K562 (cell line): ENCODE data around the gene LRRC4C. TPM values are rescaled to one million over a fixed set of nuclear protein-coding genes. Genes with fewer than 3 reads are reported as not detected.

Source experiments
- ATAC-seq: fragments of 200-7000 bp; cut with Tn5 transposase; 3 replicates; pipeline ENCODE4 v1.9.1; 2020; ENCODE audit warnings: moderate library complexity
- BruUV-seq: library from RNA; stranded (reverse); fragments of 400-500 nt; replicated peaks from 2 replicates; lab custom pipeline; 2021; lab: Mats Ljungman, UMichigan
- CTCF ChIA-PET: fragments of 300-600 bp; formaldehyde crosslinking; extraction: SDS; loops from one replicate; lab custom pipeline; 2021; ENCODE audit warnings: low intra/inter-chr PET ratio; lab: Yijun Ruan, JAX
- POLR2A ChIA-PET: fragments of 300-600, 350-650 bp; sonication (Branson Sonifier 250); formaldehyde crosslinking; extraction: SDS; loops from one replicate; lab custom pipeline; 2021; ENCODE audit warnings: antibody characterized with exemption, inconsistent platforms; lab: Yijun Ruan, JAX
- DNase-seq, 4 experiments: peaks; one replicate each; pipeline versions ENCODE4 v3.0.0 to v3.0.0-alpha.2; 2011 to 2018; ENCODE audit warnings: low spot score in 3 of 4, mixed read lengths in 3 of 4; ENCODE audit errors: extremely low read depth in 1 of 4
- FAIRE-seq: peaks from 2 replicates; lab custom pipeline; 2011; peaks lifted over from hg19 to GRCh38; lab: Jason Lieb, UNC
- H2AFZ ChIP-seq: 2 replicates; pipeline ENCODE4 v1.6.0; 2011; ENCODE audit warnings: low read depth, low read length, control low read depth, inconsistent platforms
- H3K27ac ChIP-seq: fragments of 200-600 bp; 3 replicates; pipeline ENCODE4 v1.8.0; 2011; ENCODE audit warnings: low read depth, mild to moderate bottlenecking, control low read depth, inconsistent platforms, low read length, moderate library complexity, mixed read lengths; ENCODE audit errors: extremely low read depth
- H3K27me3 ChIP-seq, 2 experiments: fragments of 300-600 bp in 1 of 2; 2 replicates in 1 of 2; 3 replicates in 1 of 2; pipeline versions ENCODE4 v1.6.0 to v1.8.0; 2011; ENCODE audit warnings: inconsistent platforms in 2 of 2, low read length in 2 of 2, mild to moderate bottlenecking in 1 of 2, mixed read lengths in 1 of 2, moderate library complexity in 1 of 2; ENCODE audit not compliant: control insufficient read depth in 2 of 2, insufficient read depth in 2 of 2
- H3K36me3 ChIP-seq: fragments of 300-600 bp; 3 replicates; pipeline ENCODE4 v1.8.0; 2011; ENCODE audit warnings: mild to moderate bottlenecking, low read length, inconsistent platforms; ENCODE audit not compliant: control insufficient read depth, insufficient read depth
- H3K4me1 ChIP-seq, 2 experiments: fragments of 200-600 bp in 1 of 2; replicated peaks in 1 of 2; 2 replicates in 1 of 2; 3 replicates in 1 of 2; pipeline versions ENCODE4 v1.5.1 to v1.8.0; 2011; ENCODE audit warnings: inconsistent platforms in 2 of 2, low read length in 2 of 2, mild to moderate bottlenecking in 1 of 2, mixed read lengths in 1 of 2, moderate library complexity in 1 of 2; ENCODE audit not compliant: control insufficient read depth in 2 of 2, insufficient read depth in 2 of 2
- H3K4me2 ChIP-seq: 2 replicates; pipeline ENCODE4 v1.6.1; 2011; ENCODE audit warnings: low read length, control low read depth, inconsistent platforms, mixed read lengths; ENCODE audit not compliant: insufficient read depth
- H3K4me3 ChIP-seq: fragments of 200-600 bp; sonication (generic), shearing (Covaris generic); 2 replicates; pipeline ENCODE4 v1.5.1; 2016; ENCODE audit warnings: control low read depth, inconsistent platforms
- H3K79me2 ChIP-seq: fragments of 200-600 bp; 3 replicates; pipeline ENCODE4 v1.8.0; 2011; ENCODE audit warnings: low read length, inconsistent platforms; ENCODE audit not compliant: control insufficient read depth, insufficient read depth
- H3K9ac ChIP-seq, 2 experiments: 2 replicates each; pipeline versions ENCODE4 v1.6.0 to v1.6.1; 2011; ENCODE audit warnings: low read depth in 2 of 2, low read length in 2 of 2, control low read depth in 1 of 2, inconsistent platforms in 1 of 2, mild to moderate bottlenecking in 1 of 2, mixed read lengths in 1 of 2; ENCODE audit not compliant: insufficient read depth in 1 of 2
- H3K9me1 ChIP-seq: one replicate; pipeline ENCODE4 v1.6.0; 2011; ENCODE audit warnings: inconsistent platforms, mild to moderate bottlenecking, low read length, moderate library complexity; ENCODE audit not compliant: control insufficient read depth, insufficient read depth
- H3K9me3 ChIP-seq: replicated peaks from 2 replicates; pipeline ENCODE4 v1.5.1; 2011; ENCODE audit warnings: low read depth, low read length, inconsistent platforms; ENCODE audit not compliant: control insufficient read depth, insufficient read depth
- H4K20me1 ChIP-seq: replicated peaks from 2 replicates; pipeline ENCODE4 v1.6.1; 2011; ENCODE audit warnings: low read length, inconsistent platforms, mixed read lengths; ENCODE audit not compliant: control insufficient read depth, insufficient read depth
- CEBPB ChIP-seq: fragments of 450-650 bp; IDR thresholded peaks from 2 replicates; pipeline ENCODE4 v1.6.1; 2016; ENCODE audit warnings: missing genetic modification characterization, missing compliant biosample characterization
- ELF2 ChIP-seq: fragments of 250-450 bp; sonication (Bioruptor Pico); IDR thresholded peaks from 2 replicates; pipeline ENCODE4 v1.5.0; 2021; ENCODE audit warnings: mild to moderate bottlenecking
- KAT2B ChIP-seq: IDR thresholded peaks from one replicate; pipeline ENCODE4 v1.6.1; 2012; ENCODE audit warnings: low read depth, mild to moderate bottlenecking, control low read depth, inconsistent platforms, low read length, moderate library complexity
- MAFG ChIP-seq: fragments of 450-650 bp; conservative IDR thresholded peaks from 2 replicates; pipeline ENCODE4 v1.6.1; 2016; ENCODE audit warnings: missing genetic modification characterization, missing compliant biosample characterization
- MYC ChIP-seq, 2 experiments: fragments of 250-450 bp in 1 of 2; sonication (Bioruptor Pico) in 1 of 2; IDR thresholded peaks; 2 replicates each; pipeline versions ENCODE4 v1.5.1 to v1.6.1; 2012 to 2021; ENCODE audit warnings: low read depth in 2 of 2, borderline replicate concordance in 1 of 2, improper control_type of control experiment in 1 of 2, low read length in 1 of 2, mild to moderate bottlenecking in 1 of 2, moderate library complexity in 1 of 2
- NFYB ChIP-seq: IDR thresholded peaks from 2 replicates; pipeline ENCODE4 v1.6.1; 2011; ENCODE audit warnings: mild to moderate bottlenecking, moderate library complexity; ENCODE audit not compliant: insufficient read length; ENCODE audit errors: extremely low read depth
- PRPF4 ChIP-seq: fragments of 200-400 bp; formaldehyde crosslinking; IDR thresholded peaks from one replicate; pipeline ENCODE4 v1.6.1; 2017; ENCODE audit warnings: low read length, low read depth, mild to moderate bottlenecking; ENCODE audit not compliant: insufficient read depth, poor library complexity, severe bottlenecking
- SMAD1 ChIP-seq: fragments of 150-350 bp; IDR thresholded peaks from 2 replicates; pipeline ENCODE4 v1.6.1; 2014; ENCODE audit warnings: low read length, low read depth; ENCODE audit not compliant: partially characterized antibody
- SRSF1 ChIP-seq: fragments of 200-400 bp; formaldehyde crosslinking; IDR thresholded peaks from 2 replicates; pipeline ENCODE4 v1.6.1; 2017; ENCODE audit warnings: mild to moderate bottlenecking, low read depth, low read length, moderate library complexity
- ZNF280A ChIP-seq: fragments of 450-650 bp; IDR thresholded peaks from 2 replicates; pipeline ENCODE4 v1.6.1; 2018; ENCODE audit warnings: mild to moderate bottlenecking, low read depth; ENCODE audit not compliant: partially characterized antibody
- ZNF609 ChIP-seq: sonication (generic); formaldehyde crosslinking; IDR thresholded peaks from 2 replicates; pipeline ENCODE4 v1.8.1; 2023; ENCODE audit warnings: missing genetic modification reagents, mild to moderate bottlenecking, borderline replicate concordance
- WGBS: fragments of 100-300 bp; shearing (Covaris generic); methylation state at CpG from one replicate; pipeline ENCODE4 v1.1.6; 2016; ENCODE audit warnings: low coverage, mixed read lengths; ENCODE audit not compliant: insufficient coverage; ENCODE audit errors: missing lambda C conversion rate; 5-methylcytosine and 5-hydroxymethylcytosine counted together
- in situ Hi-C: fragments of 300-500 bp; cut with MboI; formaldehyde crosslinking; loops from 4 replicates; pipeline ENCODE4 v1.15.0; 2018; ENCODE audit warnings: inconsistent platforms, mixed read lengths
- intact Hi-C: fragments of 100-400 bp; cut with micrococcal nuclease; formaldehyde crosslinking; loops from 2 replicates; pipeline ENCODE4 v1.14.2; 2022
- polyA plus RNA-seq, 8 experiments: library from polyadenylated mRNA; depleted of rRNA in 4 of 8; stranded (reverse) in 5 of 8; unstranded in 3 of 8; fragments of >200 nt; fragmentation: Nextera tagmentation in 2 of 8; fragmentation: Illumina TruSeq in 1 of 8; extraction: Ambion mirVana in 2 of 8; extraction: Trizol in 1 of 8; gene quantifications; 2 replicates each; pipeline versions ENCODE4 v1.2.1 to v1.2.3, GENCODE V29; 2011 to 2014; ENCODE audit warnings: inconsistent platforms in 1 of 8, missing spikeins in 1 of 8
- total RNA-seq, 7 experiments: library from RNA; depleted of rRNA in 6 of 7; stranded (reverse); fragments of >200 nt in 6 of 7; fragmentation: Illumina TruSeq in 2 of 7; extraction: Trizol in 2 of 7; gene quantifications; 2 replicates each; pipeline versions ENCODE4 v1.2.1 to v1.2.3, GENCODE V29; 2011 to 2021; ENCODE audit warnings: low replicate concordance in 1 of 7
- TF ChIP-seq, protein P1 (sequence below): sonication (generic); formaldehyde crosslinking; IDR thresholded peaks from 2 replicates; pipeline ENCODE4 v1.8.1; 2022; ENCODE audit warnings: missing genetic modification reagents

LRRC4C gene
- total and polyA plus RNA-seq, 9 of the 15 experiments (the other 6 are each of a cell fraction or from before 2014, with no cell fraction given), result not detected

- TF ChIP-seq CEBPB (tag) (no peak), NFYB (no peak), MYC (IDR thresholded peaks at IDR 0.05; ENCODE audit: low read depth, low read length) (no peak), MYC (CRISPR knock-in tag; IDR thresholded peaks at IDR 0.05; ENCODE audit: borderline replicate concordance, low read depth) (no peak), ZNF280A (no peak), KAT2B (no peak), MAFG (no peak)
Measured at GRCh38 chr11:40434926-40435325, 1024.5 kb downstream of the LRRC4C start (continued).

DNA sequence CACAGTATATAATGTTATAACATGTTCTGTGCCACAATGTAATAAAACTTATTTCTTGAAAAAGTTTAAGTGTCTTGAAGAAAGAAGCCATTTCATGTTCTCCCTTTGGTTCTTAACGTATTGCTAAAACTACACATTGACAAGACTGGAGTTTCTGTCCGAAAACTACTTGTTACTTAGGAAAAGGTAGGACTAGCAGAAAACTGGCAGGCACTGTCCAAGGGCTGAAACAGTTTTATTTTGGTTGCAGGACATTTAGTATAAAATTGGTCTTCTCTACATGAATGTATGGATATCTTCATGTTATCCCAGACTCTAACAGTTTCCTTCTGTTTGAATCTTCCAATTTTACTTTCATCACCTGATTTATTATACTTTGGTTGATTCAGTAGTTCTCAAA lies 1027.1 kb downstream of the LRRC4C start:
- POLR2A ChIA-PET, result no interaction called here
- intact Hi-C loops (no loop called here), in situ Hi-C loops (no loop called here)
- Histone ChIP-seq H3K79me2 (no peaks in the 10 kb centered on the region), H3K4me2 (no peak overlapping the region), H3K36me3 (no peaks in the 10 kb centered on the region), H3K9me1 (no peaks in the 10 kb centered on the region), H4K20me1 (no peaks in the 10 kb centered on the region), H3K27ac (no peak overlapping the region), H3K27me3 (no peaks in the 10 kb centered on the region), H3K9me3 (no peaks in the 10 kb centered on the region), H3K9ac (no peak overlapping the region), H3K4me3 (no peak overlapping the region), H3K4me1 (no peaks in the 10 kb centered on the region), H2AFZ (no peak overlapping the region)
- BruUV-seq, result no TSS peak
- WGBS, result 3% methylated on average over 2 of the region's 2 CpGs
- DNase-seq (no peak), ATAC-seq (no peak), FAIRE-seq (no peak)
- CTCF ChIA-PET, result no interaction called here
- TF ChIP-seq ZNF609 (CRISPR knock-in tag), result no peak
- TF ChIP-seq ELF2 (CRISPR knock-in tag), result no peak
- TF ChIP-seq SRSF1, result no peak
- TF ChIP-seq, protein P1, sequence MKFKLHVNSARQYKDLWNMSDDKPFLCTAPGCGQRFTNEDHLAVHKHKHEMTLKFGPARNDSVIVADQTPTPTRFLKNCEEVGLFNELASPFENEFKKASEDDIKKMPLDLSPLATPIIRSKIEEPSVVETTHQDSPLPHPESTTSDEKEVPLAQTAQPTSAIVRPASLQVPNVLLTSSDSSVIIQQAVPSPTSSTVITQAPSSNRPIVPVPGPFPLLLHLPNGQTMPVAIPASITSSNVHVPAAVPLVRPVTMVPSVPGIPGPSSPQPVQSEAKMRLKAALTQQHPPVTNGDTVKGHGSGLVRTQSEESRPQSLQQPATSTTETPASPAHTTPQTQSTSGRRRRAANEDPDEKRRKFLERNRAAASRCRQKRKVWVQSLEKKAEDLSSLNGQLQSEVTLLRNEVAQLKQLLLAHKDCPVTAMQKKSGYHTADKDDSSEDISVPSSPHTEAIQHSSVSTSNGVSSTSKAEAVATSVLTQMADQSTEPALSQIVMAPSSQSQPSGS (CRISPR knock-in tag), result no peak
- no peak for TF ChIP-seq SMAD1
- TF ChIP-seq PRPF4, result no peak
